Measurements from ENCODE around the gene GHR.

DNA sequence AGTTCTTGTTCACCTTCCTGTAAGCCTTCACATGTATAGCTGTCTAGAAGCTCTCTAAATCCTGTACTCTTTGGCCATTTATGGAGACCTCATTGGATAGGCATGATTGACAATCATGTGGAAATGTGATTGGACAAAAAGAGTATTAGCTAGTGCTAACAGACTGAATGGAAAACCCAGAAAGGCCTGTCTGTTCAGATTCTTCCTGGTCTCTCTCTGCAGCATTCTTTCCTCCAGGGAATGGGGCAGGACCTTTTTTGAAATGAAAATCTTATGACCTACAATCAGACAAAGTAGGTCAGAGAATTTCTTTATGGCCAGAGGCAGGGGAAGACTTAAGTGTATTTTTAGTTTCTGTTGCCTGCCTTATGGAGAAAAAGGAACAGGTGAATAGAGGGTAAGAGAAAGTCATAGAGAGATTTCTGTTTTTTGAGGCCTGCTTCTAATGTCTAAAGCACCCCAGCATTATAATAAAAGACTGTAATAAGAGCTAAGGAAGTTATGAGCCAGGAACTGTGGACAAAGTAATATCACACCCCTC is 181.0 kb downstream of the GHR start:
- TF ChIP-seq POLR2AphosphoS5 (IDR thresholded peaks at IDR 0.05) (no peak), CTCF (IDR thresholded peaks at IDR 0.05) (no peak), POLR2A (IDR thresholded peaks at IDR 0.05) (no peak), EP300 (IDR thresholded peaks at IDR 0.05; ENCODE audit: low read depth) (no peak)
